ENCODE results near the gene ELFN2.
"Not testable (repeated sequence)": the region's sequence is repeated elsewhere in the genome, so short reads cannot be mapped to it uniquely, and the experiment has no call there.

The ELFN2 gene

DNA sequence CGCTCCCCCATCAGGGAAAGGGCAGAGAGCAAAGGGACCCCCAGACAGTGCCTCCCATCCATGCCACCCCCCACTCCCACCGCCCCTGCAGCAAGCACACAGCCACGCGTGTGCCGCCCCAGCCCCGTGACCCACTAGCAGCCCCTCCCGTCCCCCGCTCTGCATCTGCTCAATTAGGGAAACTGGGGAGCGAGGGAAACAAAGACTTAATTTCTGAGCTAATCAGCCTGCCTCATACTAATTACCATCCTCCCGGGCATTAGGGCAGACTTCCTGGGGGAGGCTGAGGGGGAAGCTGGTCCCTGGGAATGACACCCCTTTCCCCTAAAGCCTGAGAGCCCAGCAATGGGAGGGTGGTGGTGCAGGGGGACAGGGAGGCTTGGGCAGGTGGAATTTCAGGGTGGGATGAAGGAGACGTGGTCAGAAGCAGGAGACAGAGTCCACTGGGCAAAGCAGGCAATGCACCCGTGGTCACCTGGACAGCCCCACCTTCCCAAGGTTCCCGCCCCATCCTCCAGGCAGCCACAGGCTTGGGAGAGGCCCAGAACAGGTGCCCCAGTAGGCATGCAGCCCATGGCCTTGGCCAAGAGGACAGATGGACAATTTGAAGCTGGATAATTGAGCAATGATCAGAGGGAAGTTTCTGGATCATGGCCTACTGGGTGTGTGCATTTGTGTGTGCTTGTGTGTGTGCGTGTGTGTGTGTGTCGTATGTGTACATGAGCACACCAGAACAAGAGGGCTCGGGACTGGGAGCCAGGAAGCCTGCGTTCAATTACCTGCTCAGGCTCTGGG, 20.6 kb downstream of the ELFN2 start:
- no peak for DNase-seq
- Mint-ChIP-seq H3K27me3 (peaks cover 40% of the 10 kb centered on the region), H3K4me3 (no peak overlapping the region), H3K27ac (no peak overlapping the region), H3K4me1 (peaks cover 9% of the 10 kb centered on the region), H3K9me3 (no peaks in the 10 kb centered on the region), H3K36me3 (no peaks in the 10 kb centered on the region)
- CTCF ChIA-PET = no interaction called here

DNA sequence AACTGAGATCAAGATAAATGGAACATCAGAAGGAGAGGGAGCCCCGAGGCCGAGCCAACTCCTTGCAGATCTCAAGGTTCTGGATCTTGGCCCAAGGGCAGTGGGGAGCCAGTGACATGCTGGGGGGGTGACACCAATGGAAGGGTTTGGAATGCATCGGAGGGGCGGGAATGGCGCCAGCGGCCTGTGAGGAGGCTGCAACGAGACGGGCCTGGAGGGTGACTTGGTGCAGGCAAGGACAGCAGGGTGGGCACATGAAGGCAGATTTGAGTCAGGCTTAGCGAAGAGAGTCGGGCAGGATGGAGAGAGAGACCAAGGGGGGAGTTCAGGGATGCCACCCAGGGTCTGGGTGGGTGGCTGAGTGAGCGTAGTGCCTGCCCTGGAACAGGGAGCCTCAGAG, 23.2 kb downstream of the ELFN2 start:
- no peaks in the 10 kb centered on the region for H3K36me3 Mint-ChIP-seq
- no peaks in the 10 kb centered on the region for H3K4me1 Mint-ChIP-seq
- no peaks in the 10 kb centered on the region for H3K9me3 Mint-ChIP-seq
- CTCF ChIA-PET = no interaction called here
- no peak overlapping the region for H3K27ac Mint-ChIP-seq
- no peak overlapping the region for H3K4me3 Mint-ChIP-seq
- no peak for DNase-seq
- H3K27me3 Mint-ChIP-seq = peaks cover 20% of the 10 kb centered on the region

DNA sequence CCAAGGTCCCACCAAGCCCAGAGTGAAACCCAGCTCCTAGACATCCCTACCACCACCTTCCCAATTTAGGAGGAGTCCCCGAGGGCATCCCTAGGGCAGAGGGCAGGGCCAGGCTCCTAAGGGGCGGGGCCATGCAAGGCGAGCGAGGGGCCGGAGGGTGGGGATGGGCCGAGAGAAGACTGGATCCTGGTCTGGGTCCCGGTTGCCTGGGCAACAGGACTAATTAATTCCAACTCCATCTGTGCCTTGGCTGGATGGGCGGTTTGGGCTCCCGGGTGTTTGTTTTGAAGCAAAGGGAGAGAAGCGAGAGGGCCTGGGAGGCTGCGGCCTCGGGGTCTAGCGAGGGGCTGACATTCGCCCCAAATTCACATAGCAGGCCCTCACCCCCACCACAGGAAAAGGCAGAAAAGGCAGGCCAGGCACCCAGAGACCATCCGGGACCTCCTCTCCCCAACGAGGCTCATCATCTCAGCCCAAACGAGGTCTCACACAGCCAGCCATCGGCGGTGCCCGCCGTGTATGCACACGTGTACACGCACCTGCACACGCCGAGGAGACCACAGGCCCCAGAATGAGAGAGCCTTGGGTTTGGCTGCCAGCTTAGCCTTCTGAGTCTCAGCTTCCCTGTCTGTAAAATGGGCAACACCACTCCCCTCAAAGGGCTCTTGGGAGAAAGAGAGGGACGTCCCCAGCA, 23.9 kb downstream of the ELFN2 start:
- CTCF ChIA-PET = no interaction called here

DNA sequence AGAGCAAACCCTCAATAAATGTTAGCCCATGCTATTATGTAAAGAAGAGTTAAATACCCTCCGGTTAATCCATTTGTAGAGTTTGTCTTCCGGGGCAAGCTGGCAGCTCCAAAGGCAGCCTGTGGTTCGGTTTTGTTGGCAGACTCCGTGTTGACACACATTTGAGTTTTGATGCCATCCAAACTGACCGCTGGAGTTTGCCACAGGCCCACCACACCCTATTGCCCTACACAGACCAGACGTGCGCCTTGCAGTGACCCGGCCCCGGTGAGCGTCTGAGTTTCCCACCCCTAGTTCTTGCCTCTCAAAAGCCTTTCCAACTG, 25.1 kb downstream of the ELFN2 start:
- no peaks in the 10 kb centered on the region for H3K9me3 Mint-ChIP-seq
- DNase-seq = no peak
- H3K36me3 Mint-ChIP-seq = no peaks in the 10 kb centered on the region
- CTCF ChIA-PET = no interaction called here
- no peaks in the 10 kb centered on the region for H3K4me1 Mint-ChIP-seq
- no peak overlapping the region for H3K4me3 Mint-ChIP-seq
- peaks cover 14% of the 10 kb centered on the region for H3K27me3 Mint-ChIP-seq
- H3K27ac Mint-ChIP-seq = no peak overlapping the region

More for the DNA sequence above, 23.9 kb downstream of the ELFN2 start:
- Mint-ChIP-seq H3K9me3 (no peaks in the 10 kb centered on the region), H3K27me3 (peaks cover 15% of the 10 kb centered on the region), H3K27ac (no peak overlapping the region), H3K4me3 (no peak overlapping the region), H3K36me3 (no peaks in the 10 kb centered on the region), H3K4me1 (no peaks in the 10 kb centered on the region)
- DNase-seq = no peak

DNA sequence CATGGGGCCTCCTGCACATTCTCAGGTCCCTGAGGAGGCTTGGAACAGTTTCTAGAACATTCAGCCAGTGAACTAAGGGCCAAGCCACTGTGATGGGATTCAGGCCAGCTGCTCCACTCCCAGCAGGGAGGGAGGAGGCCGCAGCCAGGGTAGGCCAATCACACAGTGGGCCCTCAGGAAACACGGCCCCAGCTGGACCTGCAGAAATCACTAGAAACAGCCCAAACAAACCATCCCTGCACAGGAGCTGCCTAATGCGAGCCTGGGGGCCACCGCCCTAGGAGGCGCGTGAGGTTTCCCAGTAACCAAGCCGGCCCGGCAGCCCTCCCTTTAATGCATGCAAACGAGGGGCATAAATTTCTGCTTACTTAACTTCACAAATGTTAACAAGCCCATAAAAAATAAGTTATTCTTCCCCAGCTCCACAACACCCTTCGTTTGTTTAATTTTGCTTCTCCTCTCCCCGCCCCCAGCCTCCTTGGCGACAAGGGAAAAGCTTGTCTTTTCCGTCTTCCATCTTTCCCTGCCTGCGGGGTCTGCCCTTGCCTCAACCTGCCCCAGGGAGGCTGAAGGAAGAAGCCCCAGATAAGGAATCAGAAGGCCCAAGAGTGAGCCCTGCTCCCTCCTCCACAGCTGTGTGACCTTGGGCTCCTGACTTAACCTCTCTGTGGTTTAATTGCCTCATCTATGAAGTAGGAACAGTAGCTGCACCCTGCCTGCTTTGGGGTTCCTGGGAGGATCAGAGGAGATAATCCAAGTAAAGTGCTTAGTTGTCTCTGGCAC, 25.7 kb downstream of the ELFN2 start:
- CTCF ChIA-PET = no interaction called here
- Mint-ChIP-seq H3K4me1 (no peaks in the 10 kb centered on the region), H3K36me3 (no peaks in the 10 kb centered on the region)

DNA sequence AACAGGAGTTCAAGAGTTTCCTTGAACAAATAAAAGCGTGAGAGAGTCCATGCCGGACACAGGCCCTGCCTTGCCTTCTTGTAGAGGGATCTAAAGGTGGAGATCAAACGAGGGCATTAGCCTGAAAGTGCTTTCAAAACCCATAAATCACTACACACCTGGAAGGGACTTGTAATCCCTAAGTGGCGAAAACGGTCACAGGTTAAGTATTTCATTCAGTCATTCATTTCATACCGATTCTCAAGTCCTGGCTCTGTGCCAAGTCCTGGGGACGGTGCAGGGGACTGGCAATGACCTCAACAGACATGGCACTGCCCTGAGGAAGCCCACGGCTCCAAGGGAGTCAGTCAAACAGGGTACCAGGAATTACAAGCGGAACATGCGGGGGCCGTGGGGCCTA, 26.6 kb downstream of the ELFN2 start:
- no peaks in the 10 kb centered on the region for H3K9me3 Mint-ChIP-seq
- no peaks in the 10 kb centered on the region for H3K36me3 Mint-ChIP-seq
- CTCF ChIA-PET = no interaction called here
- DNase-seq = no peak
- H3K4me3 Mint-ChIP-seq = no peak overlapping the region
- no peaks in the 10 kb centered on the region for H3K4me1 Mint-ChIP-seq
- H3K27ac Mint-ChIP-seq = no peak overlapping the region
- H3K27me3 Mint-ChIP-seq = peaks cover 28% of the 10 kb centered on the region

More for the DNA sequence above, 25.7 kb downstream of the ELFN2 start:
- DNase-seq = no peak
- no peak overlapping the region for H3K4me3 Mint-ChIP-seq
- peaks cover 20% of the 10 kb centered on the region for H3K27me3 Mint-ChIP-seq
- no peaks in the 10 kb centered on the region for H3K9me3 Mint-ChIP-seq
- H3K27ac Mint-ChIP-seq = no peak overlapping the region

DNA sequence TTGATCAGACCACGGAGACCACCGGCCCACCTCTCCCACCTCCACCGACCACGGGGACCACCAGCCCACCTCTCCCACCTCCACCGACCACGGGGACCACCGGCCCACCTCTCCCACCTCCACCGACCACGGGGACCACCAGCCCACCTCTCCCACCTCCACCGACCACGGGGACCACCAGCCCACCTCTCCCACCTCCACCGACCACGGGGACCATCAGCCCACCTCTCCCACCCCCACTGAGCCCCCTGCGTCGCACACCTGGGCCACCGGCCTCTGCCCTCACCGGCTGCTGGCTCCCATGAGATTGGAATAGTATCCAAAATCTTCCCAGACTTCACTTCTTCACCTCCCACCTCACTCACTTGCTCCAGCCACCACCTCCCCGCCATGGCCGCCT, 27.8 kb downstream of the ELFN2 start:
- H3K4me1 Mint-ChIP-seq, H3K4me3 Mint-ChIP-seq, DNase-seq, H3K9me3 Mint-ChIP-seq, H3K36me3 Mint-ChIP-seq, CTCF ChIA-PET: not testable (repeated sequence)
- Mint-ChIP-seq H3K27ac (peak overlapping the region; percentile 49), H3K27me3 (peaks cover 26% of the 10 kb centered on the region)

DNA sequence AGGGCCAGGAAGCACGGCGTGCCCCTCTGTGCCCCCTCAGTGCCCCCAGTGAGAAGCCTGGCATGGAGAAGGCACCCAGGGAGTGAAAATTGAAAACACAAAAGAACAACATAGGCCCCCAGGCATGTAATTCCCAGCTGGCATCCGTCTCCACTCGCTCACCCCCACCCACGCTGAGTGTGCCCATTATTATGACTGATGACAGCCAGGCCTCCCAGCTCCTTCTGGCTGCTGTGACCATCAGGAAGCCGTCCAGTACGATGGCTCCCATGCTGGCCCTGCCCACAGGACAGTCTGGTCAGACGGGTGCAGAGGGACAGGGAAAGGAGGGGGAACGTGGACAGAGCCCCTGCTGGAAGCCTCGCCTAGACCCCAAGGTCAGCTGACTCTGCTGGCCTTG, 30.1 kb downstream of the ELFN2 start:
- Mint-ChIP-seq H3K27ac (no peak overlapping the region), H3K4me1 (no peaks in the 10 kb centered on the region), H3K9me3 (no peaks in the 10 kb centered on the region), H3K27me3 (peaks cover 18% of the 10 kb centered on the region), H3K36me3 (no peaks in the 10 kb centered on the region), H3K4me3 (no peak overlapping the region)
- DNase-seq = no peak
- CTCF ChIA-PET = interaction anchor here (1.2 kb wide), 1 partner anchor 31 kb away, joined by 4 read pairs; no protein-coding TSS in a partner anchor

DNA sequence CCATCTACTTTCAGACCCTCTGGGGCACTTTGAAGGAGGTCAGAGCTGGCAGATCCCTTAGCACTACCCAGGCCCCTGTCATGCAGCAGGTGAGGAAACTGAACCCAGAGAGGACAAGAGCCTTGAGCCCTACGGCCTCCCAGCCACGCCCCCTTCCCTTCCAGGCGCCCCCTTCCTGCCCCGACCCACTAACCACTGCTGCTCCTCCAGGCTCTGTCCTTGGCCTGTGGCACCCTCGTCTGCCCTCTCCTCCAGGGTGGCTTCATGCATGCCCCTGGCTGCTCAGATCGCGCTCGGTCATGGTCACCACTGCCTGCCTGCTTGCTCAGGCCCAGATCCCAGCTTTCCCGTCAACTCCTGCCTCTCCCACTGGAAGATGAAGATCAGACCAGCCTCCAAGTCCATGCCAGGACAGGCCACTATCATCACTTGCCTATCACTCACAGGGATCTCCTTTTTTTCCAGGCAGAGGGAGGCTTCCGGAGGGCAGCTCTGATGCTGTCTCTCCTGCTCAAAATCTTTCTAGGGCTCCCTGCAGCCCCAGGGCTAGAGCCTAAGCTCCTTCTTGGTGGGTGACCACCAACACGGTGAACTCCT, 30.7 kb downstream of the ELFN2 start:
- CTCF ChIA-PET = no interaction called here
- H3K4me1 Mint-ChIP-seq = no peaks in the 10 kb centered on the region
- peaks cover 18% of the 10 kb centered on the region for H3K27me3 Mint-ChIP-seq
- H3K4me3 Mint-ChIP-seq = no peak overlapping the region
- no peaks in the 10 kb centered on the region for H3K9me3 Mint-ChIP-seq
- no peak overlapping the region for H3K27ac Mint-ChIP-seq
- no peak for DNase-seq
- H3K36me3 Mint-ChIP-seq = no peaks in the 10 kb centered on the region

DNA sequence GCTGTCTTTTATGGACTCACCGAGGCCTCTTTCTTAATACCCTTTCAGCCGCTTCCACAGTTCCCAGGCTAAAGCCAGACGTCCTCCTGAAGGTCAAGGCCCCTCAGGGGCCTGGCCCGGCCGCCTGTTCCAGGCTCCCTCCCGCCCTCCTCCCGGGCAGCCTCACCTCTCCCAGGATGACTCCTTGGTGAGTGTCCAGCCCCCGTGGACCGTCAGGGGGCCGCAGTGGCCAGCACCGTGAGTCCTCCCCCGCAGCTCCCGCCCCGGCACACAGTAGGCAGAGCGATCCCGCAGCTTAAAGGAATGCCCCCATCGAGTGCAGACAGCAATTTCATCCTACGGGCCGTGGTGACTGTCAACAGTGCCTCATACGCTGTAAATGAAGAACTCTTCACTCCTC, 32.9 kb downstream of the ELFN2 start:
- H3K27ac Mint-ChIP-seq = no peak overlapping the region
- H3K4me3 Mint-ChIP-seq = no peak overlapping the region
- DNase-seq = no peak
- no peaks in the 10 kb centered on the region for H3K4me1 Mint-ChIP-seq
- peaks cover 18% of the 10 kb centered on the region for H3K27me3 Mint-ChIP-seq
- H3K36me3 Mint-ChIP-seq = no peaks in the 10 kb centered on the region
- no peaks in the 10 kb centered on the region for H3K9me3 Mint-ChIP-seq
- CTCF ChIA-PET = no interaction called here

DNA sequence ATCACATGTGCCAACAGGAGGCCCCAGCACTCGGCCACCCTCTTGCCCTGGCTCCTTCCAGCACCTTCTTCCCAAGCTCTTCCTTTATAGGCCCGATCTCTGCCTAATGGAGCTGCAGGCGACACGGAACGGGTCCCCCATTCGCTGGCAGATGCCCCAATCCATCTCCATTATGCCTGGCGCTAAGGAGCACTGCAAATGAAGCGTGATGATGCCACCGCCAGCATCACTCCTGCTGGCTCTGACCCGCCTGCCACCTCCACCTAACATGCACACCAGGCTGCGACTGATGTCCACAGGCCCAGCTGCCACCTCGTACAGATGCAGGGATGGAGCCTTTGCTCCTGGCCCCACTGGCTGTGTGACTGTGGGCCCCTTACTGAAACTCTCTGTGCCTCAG, 33.5 kb downstream of the ELFN2 start:
- no peak overlapping the region for H3K4me3 Mint-ChIP-seq
- no peak overlapping the region for H3K27ac Mint-ChIP-seq
- DNase-seq = no peak
- CTCF ChIA-PET = no interaction called here
- no peaks in the 10 kb centered on the region for H3K4me1 Mint-ChIP-seq
- H3K9me3 Mint-ChIP-seq = no peaks in the 10 kb centered on the region
- peaks cover 16% of the 10 kb centered on the region for H3K27me3 Mint-ChIP-seq
- no peaks in the 10 kb centered on the region for H3K36me3 Mint-ChIP-seq

DNA sequence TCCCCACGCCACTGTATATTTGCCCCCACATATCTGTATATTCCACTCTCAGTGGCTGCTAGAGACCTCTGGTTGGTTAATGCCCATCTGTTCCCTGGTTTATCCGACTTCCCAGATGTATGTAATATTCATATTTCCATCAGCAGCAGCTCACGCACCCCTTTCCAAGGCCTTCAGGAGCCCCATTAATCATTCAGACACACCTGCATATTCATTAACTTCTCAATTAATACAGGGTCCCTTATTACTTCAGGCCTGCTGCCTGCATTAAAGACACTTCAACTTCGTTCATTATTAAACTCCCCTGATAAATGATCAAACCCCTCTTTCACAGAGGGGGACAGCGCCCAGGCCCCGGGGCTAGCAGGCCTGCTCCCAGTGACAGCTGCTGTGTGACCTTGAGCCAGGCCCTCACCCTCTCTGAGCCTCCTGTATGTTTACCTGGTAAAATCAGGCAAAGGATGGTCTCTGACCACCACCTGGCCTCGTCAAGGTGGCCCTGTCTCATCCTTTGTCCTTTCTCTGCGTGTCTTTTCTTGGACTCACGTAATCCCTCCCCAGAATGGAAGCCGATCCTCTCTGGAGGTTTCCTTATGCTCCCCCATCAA, 34.5 kb downstream of the ELFN2 start:
- DNase-seq = no peak
- H3K27ac Mint-ChIP-seq = no peak overlapping the region
- CTCF ChIA-PET = no interaction called here
- H3K4me3 Mint-ChIP-seq = no peak overlapping the region
- no peaks in the 10 kb centered on the region for H3K4me1 Mint-ChIP-seq
- peaks cover 25% of the 10 kb centered on the region for H3K27me3 Mint-ChIP-seq
- H3K9me3 Mint-ChIP-seq = no peaks in the 10 kb centered on the region
- no peaks in the 10 kb centered on the region for H3K36me3 Mint-ChIP-seq

DNA sequence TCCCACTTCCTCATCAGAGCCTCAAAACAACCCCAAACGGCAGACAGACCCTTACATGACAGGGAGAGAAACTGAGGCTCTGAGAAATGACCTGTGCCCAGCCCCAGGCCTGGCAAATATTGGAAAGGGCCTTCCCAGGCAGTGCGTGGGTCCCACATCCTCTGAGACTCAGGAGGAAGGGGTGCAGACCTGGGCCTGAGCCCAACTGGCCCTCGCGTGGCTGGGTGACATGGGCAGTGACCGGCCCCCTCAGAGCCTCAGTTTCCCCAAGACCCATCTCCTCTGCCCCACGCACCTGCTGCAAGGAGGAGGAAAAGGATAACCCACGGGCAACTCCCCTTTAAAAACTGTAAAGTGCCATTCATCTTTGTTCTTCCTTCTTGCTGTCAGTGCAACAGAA, 35.6 kb downstream of the ELFN2 start:
- DNase-seq = no peak
- Mint-ChIP-seq H3K9me3 (no peaks in the 10 kb centered on the region), H3K36me3 (no peaks in the 10 kb centered on the region), H3K27me3 (peaks cover 30% of the 10 kb centered on the region), H3K27ac (no peak overlapping the region), H3K4me1 (no peaks in the 10 kb centered on the region), H3K4me3 (no peak overlapping the region)
- CTCF ChIA-PET = no interaction called here

DNA sequence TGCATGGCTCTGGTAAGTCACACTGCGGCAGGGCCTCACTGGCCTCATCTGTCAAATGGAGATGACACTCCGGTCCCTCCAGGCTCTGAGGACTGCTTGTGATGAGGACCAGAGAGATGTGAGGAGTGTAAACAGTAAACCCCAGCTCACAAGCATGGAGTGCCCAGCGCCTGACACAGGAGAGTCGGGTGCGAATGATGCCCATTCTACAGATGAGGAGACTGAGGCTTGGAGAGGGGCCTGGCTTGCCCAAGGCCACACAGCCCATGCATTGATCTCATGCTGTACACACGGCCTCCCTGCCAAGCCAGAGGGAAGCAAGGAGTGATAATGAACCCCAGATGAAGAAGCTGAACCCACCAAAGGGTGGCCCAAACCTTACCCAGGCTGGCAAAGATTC, 37.2 kb downstream of the ELFN2 start:
- no peaks in the 10 kb centered on the region for H3K36me3 Mint-ChIP-seq
- CTCF ChIA-PET = no interaction called here
- no peaks in the 10 kb centered on the region for H3K9me3 Mint-ChIP-seq
- no peak overlapping the region for H3K27ac Mint-ChIP-seq
- no peak overlapping the region for H3K4me3 Mint-ChIP-seq
- no peak for DNase-seq
- no peaks in the 10 kb centered on the region for H3K4me1 Mint-ChIP-seq
- H3K27me3 Mint-ChIP-seq = peaks cover 26% of the 10 kb centered on the region
